ENCODE measurements around the gene CFAP251.

CFAP251 gene

DNA sequence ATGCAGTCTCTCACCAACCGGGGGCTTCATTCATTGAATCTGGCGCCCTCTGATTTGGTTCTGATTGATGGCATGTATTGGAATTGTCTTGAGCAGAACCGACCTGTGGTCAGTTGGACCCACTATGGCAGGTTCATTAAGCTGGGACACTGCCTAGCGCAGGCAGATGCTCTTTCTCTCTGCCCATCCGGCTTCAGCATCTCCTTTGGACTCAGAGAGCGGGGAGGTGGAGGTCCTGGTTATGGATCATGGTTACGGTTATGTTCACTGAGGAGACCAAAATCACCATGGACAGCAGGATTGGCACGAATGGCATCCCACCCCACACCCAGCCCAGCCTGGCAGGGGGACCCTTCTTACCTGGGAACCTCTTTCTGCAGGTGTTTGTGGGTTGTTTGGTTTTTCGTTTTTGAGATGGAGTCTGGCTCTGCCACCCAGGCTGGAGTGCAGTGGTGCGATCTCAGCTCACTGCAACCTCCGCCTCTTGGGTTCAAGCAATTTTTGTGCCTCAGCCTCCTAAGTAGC is 86.9 kb downstream of the CFAP251 start:
- no peak for DNase-seq

DNA sequence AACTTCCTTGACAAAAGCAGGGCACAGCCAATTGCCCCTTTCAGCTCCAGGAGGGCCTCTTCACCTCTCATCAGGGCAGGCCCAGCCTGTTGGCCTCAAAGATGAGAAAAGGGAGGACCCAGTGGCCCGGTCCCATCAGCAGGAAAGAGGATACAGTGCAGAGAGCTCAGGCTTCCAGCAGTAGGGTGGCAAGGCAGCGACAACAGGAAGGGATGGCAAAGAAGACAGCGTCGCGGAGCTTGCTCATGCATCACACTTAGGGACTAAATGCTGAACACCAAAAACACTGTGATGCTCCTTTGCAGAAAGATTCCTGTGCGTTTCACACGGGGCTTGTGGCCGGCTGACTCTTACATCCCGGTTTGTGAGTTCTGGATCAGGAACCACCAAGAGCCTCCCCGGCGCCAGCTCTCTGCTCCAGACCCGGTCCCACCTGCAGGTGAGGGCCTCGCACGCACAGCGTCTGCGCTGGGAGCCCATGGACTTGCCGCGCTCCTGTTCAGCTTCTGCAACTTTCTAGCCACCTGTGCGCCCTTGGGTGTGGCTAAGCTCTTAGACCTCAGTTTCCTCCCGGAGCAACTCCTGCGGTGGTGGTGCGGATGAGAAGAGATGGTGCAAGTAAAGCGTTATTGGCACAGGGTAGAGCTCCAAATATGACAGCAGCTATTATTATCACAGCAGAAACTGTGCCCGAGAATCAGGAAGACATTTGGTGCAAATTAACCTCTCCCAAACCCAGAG is 88.0 kb downstream of the CFAP251 start:
- no peak for DNase-seq

DNA sequence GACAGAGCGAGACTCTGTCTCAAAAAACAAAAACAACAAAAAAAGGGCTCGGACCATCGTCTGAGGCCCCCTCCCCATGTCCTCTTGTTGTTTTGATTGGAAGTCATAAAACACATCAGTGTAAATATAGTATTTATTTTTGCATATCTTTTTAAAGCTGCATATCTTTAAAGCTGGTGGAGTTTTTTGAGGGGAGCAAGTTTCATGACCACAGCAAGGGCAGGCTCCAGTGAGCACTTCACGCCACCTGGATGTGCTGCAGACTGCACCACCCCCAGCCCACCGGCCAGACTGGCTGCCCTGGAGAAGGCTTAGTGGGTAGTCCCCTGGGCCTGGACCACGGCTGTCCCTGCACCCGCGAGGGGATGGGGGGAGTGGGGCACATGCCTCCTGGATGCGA is 91.3 kb downstream of the CFAP251 start:
- DNase-seq: no peak

DNA sequence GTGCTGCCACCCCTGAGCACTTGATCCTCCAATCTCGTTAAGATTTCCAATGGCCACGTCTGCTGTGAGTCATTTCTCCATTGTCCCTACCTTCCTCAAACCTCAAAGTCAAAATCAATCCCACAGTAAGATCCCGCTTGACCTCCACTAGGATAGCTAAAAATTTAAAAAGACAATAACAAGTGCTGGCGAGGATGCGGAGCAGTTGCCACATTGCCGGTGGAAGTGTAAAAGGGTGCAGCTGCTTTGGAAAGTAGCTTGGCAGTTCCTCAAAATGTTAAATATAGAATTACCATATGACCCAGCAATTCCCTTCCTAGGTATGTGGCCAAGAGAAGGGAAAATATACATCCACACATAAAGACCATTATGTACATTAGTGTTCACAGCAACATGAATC is 93.8 kb downstream of the CFAP251 start:
- DNase-seq: no peak

DNA sequence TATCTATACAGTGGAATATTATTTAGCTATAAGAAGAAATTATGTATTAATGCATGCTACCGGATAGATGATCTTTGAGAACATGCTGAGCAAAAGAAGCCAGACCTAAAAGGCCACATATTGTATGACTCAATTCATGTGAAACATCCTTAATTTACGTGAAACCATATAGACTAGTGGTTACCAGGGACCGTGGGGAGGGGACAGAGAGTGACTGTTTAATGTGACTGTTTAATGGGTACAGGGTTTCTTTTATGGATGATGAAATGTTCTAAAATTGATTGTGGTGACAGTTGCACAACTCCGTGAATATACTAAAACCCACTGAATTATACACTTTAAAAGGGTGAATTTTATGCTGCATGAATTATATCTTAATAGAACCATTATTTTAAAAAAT is 94.7 kb downstream of the CFAP251 start:
- DNase-seq: no peak

DNA sequence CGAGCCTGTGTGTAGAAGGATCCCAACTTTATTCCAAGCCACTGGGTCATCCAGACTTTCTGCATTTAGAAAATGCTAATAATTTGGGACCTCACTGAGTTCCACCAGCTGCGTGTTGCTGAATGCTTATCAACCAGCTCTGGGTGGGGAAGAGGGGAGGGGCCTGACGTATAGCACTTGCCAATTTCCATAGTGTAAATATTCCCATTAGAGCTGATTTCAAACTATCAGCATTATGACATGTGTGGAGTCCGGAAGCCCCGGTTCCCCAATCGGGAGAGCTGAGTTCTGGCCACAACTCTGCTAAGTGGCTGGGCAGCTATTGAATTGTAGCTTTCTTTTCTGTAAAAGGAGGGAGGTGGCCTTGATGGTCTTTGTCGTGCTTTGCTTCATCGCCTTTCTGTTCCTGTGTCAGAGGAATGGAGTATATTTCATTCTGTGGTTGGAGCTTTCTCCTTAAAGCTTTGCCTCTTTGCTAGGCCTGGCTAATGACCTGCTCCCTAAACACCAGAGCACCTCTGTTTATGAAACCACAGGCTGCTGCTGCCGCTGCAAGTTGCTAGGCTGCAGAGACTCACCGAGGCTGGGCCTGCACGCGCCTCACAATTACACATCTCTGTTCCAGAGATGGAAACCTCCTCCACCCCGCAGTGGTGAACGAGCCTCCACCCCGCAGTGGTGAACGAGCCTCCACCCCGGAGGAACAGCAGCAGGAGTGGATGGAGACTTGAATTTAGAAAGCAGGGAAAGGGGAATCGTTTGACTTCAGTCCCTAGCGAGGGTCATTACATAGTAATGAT is 95.6 kb downstream of the CFAP251 start:
- DNase-seq: no peak

DNA sequence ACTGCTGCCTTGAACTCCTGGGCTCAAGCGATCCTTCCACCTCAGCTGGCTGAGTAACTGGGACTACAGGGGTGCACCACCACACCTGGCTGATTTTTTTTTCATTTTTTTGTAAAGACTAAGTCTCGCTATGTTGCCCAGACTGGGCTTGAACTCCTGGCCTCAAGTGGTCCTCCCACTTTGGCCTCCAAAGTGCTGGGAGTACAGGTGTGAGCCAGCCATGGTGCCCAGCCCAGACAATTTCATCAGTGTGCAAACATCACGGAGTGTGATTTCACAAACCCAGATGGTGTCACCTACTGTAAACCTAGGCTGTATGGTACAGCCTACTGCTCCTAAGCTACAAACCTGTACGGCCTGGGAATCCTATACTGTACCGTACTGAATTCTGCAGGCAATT is 96.4 kb downstream of the CFAP251 start:
- DNase-seq: no peak

DNA sequence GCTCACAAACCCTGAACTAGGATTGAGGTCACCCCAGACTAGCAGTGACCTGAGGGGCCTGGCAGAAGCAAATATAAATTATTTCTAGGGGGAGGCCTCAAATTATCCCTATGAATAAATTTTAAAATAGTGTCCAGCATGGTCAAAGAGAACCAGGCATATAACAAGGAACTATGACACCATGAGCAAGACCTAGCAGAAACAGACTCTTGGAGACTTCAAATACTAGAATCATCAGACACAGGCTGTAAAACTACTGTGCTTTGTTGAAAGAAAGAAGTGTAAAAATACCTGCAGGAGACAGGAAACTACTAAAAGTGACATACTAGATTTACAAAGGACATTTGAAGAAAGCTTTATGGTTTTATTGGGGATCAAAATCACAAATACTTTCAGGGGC is 100.1 kb downstream of the CFAP251 start:
- no peak for DNase-seq

DNA sequence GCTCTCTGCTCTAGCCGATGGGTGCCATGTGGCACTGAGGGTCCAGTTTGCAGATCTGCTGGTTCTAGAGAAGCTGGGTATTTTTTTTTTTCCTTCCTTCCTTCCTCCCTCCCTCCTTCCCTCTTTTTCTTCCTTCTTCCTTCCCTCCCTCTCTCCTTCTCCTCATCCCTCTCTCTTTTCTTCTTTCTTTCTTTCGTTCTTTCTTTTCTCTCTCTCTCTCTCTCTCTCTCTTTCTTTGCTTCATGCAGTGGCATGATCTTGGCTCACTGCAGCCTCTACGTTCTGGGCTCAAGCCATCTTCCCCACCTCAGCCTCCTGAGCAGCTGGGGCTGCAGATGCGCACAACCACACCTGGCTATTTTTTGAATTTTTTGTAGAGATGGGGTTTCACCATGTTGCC is 100.5 kb downstream of the CFAP251 start:
- DNase-seq: no peak

DNA sequence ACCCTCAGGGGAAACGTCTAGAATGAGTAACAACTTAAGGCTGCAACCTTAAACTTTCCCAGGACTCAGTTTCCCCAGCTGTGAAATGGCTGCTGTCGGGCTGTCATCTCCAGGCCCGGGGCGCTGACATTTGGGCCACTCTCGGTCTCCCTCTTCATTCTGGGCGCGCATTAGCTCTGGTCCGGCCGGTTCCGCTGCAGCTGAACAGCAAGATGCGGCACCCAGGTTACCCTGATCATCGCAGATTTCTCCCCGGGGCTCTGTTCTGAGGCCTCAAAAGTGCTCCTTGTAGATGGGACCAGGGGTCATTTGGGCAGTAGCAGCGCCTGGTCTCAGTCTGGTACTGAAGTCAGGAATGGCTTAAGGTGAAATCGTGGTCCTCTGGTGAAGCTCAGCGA is 102.4 kb downstream of the CFAP251 start:
- no peak for DNase-seq

DNA sequence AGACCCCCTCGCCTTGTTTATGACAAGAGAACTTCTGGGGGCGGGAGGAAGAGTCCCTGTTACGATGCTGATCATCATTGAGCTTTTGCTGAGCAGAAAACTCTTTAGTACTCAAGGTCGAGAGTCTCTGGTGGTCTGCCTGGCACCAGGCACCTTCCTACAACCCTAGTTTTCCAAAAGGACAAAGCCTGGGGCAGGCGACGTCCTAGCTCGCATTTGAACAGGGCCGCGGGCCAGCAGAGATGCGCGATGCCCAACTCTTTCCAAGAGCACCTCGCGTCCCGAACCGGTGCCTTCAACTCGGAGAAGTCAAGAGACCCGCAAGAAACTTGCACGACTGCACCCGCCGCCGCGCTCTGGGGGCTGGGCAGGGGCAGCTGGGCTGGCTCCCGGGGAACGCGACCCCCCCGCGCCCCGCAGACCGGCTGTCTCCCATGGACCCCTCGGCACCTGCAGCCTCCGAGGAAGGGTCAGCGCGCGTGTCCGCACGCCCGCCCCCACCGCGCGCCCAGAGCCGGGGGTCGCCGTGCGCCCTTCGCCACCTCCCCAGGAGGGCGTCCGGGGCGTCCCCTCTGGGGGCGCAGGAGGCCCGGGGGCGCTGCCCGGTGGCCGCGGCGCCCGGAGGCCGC is 102.9 kb downstream of the CFAP251 start:
- DNase-seq: no peak

DNA sequence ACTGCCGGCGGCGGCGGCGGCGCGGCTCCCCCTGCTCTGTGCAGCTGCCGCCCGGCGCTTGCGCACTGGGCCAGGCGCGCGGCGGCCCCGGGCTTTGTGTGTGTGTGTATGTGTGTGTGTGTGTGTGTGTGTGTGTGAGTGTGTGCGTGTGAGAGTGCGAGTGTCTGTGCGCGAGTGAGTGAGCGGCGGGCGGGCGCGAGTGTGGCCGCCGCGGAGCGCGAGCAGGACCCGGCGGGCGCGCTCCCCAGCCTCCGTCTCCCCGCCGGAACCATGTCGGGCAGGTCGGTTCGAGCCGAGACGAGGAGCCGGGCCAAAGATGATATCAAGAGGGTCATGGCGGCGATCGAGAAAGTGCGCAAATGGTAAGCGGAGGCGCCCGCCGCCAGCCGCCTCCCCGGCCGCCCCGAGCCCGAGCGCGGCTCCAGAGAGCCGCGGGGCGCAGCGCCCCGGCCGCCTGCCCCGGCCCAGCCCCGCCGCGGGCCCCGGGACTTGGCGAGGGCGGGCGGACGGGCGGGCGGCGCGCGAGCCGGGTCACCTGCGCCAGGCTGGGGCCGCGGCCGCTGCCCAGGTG is 103.5 kb downstream of the CFAP251 start, which contains the start of gene BCL7A:
Gene BCL7A (plus strand): TSS at position 63 of the 571 bp plus-strand sequence. CDS start 208 bp downstream, at position 271.
- peak; percentile 71 to 72 for DNase-seq

DNA sequence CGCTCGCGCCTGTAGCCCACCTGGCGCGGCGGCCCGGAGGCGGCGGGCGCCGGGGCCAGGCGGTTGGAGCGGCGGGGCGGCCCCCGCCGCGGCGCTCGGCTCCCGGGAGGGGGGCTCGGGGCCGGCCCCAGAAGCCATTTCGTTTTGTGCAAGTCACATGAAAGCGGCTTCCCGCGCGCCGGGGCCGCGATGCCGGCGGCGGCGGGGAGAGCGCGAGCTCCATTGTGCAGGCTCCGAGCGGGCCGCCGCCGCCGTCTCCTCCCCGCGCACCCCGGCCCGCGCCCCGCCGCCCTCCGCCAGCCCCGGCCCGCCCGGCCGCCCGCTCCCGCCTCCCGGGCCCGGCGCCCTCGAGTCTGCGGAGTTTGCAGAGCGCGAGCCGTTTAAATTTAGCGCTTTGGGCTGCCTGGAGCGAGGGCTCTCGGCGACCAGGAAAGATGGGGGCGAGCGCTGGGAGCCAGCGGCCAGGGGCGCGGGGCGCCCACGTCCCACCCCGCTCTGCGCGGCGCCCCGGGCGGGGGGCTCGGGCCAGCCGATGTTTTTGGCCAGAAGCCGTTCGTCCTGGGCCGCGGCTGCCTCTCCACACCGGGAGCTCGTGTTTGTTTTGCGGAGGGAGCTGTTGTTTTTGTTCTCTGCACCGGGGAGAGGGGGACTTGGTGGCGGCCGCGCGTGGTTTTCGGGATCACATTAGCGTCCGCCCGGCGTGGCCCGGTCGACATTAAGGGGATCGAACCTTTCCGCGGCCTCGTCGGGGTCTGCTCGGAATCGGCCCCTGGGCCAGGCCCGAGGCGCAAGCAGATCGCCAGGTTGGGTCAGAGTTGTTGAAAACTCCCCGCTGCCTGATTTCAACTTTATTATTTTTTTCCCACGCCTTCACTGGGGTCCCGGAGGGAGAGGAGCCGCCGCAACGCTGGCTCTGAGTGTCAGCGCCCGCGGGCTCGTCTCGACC is 104.3 kb downstream of the CFAP251 start:
- peak in 1 of 2 donors; percentile 49 for DNase-seq

DNA sequence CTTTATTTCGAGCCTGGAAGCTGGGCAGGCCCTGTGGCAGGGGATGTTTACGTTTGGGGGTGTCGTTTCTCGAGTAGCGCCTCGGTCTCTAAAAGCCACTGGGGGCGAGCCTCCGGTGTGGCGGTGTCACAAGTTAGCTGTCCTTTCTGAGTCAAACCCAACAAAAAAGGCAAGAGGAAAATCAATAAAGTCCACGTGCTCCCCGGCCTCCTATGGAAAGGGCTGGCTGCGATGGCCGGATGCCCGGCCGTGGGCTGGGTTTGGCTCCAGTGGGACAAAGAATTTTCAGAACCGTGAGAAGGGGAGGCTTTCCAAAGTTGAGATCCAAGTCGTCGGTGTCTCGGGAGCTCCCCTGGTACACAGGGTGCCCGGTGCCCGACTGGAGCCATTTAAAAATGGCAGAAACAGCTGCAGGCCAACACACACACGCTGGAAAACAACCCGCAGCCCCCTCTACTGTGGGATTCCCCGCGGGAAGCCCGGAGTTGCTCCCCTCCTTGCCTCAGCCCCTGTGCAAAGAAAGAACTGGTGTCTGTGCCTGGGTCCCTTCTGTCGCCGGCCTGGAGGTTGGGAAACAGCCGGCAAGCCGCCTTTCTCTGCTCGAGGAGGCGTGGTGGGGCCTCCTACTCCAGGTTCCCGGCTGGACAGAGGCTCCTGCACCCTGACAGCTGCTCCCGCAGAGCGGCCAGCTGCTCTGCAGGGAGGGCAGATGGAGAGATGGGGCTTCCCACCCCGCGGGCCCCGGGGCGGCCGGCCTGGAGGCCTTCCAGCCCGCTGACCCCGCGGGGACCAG is 105.1 kb downstream of the CFAP251 start:
- no peak for DNase-seq

DNA sequence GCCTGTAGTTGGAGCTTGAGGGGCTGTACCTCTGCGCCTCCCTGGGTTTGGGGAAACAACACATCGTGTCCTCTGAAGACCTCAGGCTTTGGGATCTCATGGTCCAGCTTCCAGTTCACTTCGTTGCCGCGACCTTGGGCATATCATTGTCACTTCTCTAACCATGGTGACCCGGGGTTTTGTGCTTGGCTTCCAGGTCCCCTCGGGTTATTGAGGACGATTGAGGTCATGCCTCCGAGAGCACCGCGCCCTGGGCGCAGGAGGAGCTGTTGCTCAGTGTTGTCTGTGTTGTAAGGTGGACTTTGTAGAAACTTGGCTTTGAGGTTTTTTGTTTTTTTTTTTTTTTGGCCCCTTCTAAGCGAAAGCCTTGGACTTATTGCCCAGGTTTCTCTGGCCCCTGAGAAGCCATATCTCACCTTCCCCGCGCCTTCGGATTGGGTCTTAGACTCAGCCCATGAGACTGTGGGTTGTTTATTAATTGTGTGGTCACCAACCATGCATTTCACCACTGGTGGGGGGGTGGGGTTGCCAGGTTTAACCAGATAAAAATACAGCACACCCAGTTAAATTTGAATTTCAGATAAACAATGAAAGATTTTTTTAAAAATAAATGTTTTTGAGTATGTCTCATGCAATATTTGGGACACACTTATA is 105.9 kb downstream of the CFAP251 start:
- no peak for DNase-seq

DNA sequence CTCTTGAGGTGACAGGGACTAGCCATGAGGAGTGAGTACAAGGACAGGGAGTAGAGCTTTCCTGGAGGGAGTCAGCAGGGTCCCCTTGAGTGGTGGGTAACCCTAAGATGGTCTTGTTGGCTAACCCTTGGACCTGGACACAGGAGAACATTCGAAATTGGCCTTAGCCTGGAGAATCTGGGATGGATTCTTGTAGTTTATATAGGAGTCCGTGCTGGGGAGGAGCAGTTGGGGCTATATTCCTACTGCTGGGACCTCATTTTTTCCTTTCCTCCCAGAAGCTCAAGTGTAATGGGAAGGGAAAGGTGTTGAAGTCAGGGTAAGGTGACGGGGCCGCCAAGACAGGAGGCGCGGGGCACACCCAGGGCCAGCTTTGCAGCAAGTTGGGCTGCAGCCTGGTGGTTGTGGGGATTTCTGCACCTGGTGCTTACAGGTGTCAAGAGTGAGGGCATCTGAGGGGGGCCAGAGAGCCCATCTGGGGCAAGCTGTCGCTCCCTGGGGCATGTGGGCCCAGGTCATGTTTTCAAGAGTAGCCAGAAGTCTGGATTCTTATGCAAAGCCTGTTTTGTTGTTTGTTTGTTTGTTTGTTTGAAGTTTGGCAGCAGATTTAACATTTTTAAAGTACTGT is 108.4 kb downstream of the CFAP251 start:
- DNase-seq: no peak

DNA sequence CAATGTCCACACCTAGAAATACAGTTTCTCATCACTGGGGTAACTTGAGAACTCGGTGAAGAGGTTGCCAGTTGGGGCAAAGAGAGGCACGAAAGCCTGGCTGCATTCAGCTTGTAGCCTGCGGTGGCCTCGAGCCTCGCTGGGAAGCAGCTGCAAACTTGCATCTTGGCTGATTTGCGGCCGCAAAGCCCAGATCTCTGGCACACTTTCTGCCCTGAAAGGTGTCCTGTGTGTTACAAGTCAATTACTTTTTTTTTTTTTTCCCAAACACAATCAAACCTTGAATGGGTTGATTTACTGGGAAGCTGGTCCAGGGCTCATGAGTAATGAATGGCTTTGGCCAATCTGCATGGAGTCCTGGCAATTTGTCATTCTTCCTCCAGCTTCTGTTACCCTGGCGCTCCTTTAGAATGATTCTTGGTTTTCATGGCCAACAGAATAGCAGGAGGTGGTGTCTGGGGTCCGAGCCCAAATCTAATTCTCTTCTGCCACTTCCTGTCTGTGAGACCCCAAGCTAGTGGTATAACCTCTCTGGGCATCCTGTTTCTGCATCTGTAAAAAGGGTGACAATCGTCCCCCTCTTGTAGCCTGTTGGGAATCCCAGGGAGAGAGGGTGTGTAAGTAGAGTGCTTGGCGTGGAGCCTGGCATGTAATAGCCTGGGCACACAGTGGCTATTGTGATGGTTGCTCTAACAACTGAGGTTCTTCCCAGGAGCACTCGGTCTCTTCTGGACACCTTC is 109.9 kb downstream of the CFAP251 start:
- no peak for DNase-seq

DNA sequence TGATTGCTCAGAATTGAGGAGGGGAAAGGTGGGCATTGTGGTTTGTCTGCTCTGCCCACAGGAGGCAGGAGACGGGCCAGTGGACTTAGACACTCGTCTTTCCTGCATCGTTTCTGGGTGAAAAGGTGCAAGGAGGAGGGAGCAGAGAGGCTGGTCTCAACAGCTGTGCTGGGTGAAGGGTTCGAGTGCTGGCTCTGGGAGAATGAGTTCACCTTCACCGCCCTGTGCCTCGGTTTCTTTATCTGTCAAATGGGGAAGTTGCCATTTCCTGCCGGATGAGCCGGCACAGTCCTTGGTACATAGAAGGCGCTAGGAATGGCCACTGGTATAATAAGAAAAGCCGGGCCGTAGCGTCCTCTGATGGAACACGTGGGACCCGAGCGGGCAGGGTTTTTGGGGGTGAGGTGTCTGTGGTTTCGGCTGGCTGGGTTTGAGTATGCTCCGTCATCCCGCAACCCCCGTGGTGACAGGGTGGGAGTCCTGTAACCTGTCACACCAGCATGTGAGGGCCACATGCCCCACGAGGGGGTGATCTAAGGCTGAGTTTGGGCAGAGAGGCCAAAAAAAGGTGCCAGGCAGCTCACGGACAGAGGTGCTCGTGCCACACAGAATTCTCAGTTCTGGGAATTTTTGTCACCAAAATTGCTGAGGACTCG is 110.6 kb downstream of the CFAP251 start:
- DNase-seq: peak; percentile 24 to 25

Measured in CD4-positive, alpha-beta T cell treated with Interferon alpha-2 for 1 hour (primary cell).